PFSK-1 (cell line): ENCODE data around the gene PWWP2B.

Experiments used
- FOXP2 ChIP-seq: optimal IDR thresholded peaks from 2 replicates; pipeline ENCODE3; 2011; ENCODE audit warnings: borderline replicate concordance, control low read depth, inconsistent platforms; ENCODE audit not compliant: insufficient read depth; ENCODE audit errors: extremely low read length, extremely low read depth
- POLR2AphosphoS5 ChIP-seq: IDR thresholded peaks from 2 replicates; pipeline ENCODE4 v1.6.1; 2012; ENCODE audit warnings: low read depth, mild to moderate bottlenecking, control low read depth, low read length, moderate library complexity
- SIN3A ChIP-seq: IDR thresholded peaks from 2 replicates; pipeline ENCODE4 v1.6.1; 2012; ENCODE audit warnings: mild to moderate bottlenecking, low read length, moderate library complexity, borderline replicate concordance; ENCODE audit not compliant: insufficient read depth
- TAF1 ChIP-seq: IDR thresholded peaks from 2 replicates; pipeline ENCODE4 v1.6.1; 2012; ENCODE audit warnings: low read length, control low read depth, borderline replicate concordance; ENCODE audit not compliant: insufficient read depth
- TF ChIP-seq, protein P1 (sequence below), 2 experiments: IDR thresholded peaks; 2 replicates each; pipeline versions ENCODE4 v1.6.1 to v1.8.0; 2011 to 2012; ENCODE audit warnings: low read depth in 2 of 2, low read length in 2 of 2, control low read depth in 1 of 2, inconsistent platforms in 1 of 2, mild to moderate bottlenecking in 1 of 2, moderate library complexity in 1 of 2; ENCODE audit not compliant: insufficient read depth in 1 of 2

The PWWP2B gene

DNA sequence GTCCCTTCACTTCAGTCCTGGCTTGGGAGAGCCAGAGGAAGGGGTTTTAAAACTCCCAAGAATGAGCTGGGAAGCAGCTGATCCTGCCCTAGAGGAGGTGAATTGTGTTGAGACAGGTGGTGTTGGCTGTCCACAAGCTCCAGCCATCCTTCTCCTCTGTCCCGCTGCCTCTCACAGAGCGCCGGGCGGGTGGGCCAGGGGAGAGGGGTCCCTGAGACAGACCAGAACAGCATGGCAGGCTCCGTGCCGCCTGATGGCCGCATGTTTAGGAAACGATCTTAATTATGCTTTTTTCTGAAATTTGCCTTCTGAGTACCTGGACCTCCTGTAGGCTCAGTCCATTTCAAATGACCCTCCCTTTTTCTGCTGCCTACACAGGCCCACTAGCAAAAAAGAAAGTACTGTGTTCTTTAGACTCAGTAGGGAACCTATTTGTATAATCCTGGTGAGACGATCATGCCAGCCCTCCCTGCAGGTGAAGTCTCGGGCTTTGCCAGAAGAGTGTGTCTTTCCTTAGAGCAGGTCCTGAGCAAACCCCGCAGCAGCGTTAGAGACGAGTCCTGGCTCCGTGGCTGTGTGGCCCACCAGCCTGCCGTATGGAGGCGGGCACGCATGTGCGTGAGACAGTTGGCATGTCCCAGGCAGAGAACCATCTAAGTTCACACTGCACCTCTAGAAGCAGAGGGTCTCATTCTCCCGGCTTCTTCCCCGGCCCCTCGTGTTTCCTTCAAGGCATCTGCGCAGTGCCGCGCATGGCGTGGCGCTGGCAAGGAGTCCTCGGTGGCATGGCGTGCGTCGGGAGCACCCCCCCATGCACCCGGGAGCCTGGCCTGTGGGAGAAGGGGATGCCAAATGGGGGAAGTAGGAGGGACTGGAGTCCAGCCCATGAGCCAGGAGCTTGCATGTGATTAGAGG is 26.3 kb upstream of the PWWP2B start:
- TF ChIP-seq, protein P1, sequence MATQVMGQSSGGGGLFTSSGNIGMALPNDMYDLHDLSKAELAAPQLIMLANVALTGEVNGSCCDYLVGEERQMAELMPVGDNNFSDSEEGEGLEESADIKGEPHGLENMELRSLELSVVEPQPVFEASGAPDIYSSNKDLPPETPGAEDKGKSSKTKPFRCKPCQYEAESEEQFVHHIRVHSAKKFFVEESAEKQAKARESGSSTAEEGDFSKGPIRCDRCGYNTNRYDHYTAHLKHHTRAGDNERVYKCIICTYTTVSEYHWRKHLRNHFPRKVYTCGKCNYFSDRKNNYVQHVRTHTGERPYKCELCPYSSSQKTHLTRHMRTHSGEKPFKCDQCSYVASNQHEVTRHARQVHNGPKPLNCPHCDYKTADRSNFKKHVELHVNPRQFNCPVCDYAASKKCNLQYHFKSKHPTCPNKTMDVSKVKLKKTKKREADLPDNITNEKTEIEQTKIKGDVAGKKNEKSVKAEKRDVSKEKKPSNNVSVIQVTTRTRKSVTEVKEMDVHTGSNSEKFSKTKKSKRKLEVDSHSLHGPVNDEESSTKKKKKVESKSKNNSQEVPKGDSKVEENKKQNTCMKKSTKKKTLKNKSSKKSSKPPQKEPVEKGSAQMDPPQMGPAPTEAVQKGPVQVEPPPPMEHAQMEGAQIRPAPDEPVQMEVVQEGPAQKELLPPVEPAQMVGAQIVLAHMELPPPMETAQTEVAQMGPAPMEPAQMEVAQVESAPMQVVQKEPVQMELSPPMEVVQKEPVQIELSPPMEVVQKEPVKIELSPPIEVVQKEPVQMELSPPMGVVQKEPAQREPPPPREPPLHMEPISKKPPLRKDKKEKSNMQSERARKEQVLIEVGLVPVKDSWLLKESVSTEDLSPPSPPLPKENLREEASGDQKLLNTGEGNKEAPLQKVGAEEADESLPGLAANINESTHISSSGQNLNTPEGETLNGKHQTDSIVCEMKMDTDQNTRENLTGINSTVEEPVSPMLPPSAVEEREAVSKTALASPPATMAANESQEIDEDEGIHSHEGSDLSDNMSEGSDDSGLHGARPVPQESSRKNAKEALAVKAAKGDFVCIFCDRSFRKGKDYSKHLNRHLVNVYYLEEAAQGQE (IDR thresholded peaks at IDR 0.05; ENCODE audit: insufficient read depth in 1 of 2, low read depth in 2 of 2, low read length in 2 of 2), result no peak
- no peak for TF ChIP-seq POLR2AphosphoS5
- TF ChIP-seq TAF1, result no peak
- TF ChIP-seq FOXP2, result no peak
- TF ChIP-seq SIN3A, result no peak

DNA sequence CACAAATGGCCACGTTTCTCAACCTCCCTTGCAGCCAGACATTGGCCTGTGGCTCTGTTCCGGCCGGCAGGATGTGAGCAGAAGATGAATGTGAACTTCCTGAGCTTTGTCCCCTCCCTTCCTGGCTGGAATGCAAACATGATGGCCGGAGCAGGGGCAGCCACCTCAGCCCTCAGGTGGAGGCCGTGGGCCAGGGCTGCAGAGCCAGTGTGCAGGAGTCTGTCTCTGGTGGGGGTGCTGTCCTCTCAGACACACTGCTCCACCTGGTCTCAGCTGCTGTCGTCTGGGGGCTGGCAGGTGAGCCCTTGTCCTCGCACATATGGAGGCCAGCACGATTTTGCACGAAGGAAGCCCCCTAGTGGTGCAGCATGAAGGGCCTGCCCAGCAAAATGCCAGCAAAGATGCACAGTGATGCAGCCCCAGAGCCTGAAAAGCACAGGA is 25.3 kb upstream of the PWWP2B start:
- TF ChIP-seq POLR2AphosphoS5, result no peak
- no peak for TF ChIP-seq SIN3A
- TF ChIP-seq TAF1, result no peak
- TF ChIP-seq FOXP2, result no peak
- TF ChIP-seq, protein P1 (IDR thresholded peaks at IDR 0.05; ENCODE audit: insufficient read depth in 1 of 2, low read depth in 2 of 2, low read length in 2 of 2), result no peak

DNA sequence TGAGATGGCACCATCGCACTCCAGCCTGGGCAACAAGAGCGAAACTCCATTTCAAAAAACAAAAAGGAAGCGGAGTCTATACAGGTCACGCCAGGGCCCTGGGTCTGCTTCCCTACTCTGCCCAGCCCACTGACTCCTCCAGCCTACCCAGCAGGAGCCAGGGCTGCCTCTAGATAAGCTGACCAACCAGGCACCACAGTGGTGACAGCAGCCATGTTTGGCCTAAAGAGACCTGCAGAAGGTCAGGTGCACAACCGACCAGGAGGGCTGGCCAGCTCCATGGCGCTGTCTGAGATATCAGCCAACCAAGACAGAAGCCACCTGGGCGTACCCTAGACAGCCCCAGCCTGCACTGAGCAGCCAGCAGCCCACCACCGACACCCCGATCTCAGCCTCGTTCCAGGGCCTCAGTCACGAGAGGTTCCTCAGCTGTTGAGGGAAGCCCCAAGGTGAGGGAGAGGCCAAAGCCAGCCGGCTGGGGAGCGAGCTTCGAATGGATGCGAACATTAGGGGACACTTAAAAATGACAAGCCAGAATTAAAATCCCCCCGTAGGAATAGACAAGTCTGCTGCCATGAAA is 24.4 kb upstream of the PWWP2B start:
- TF ChIP-seq TAF1 (no peak), FOXP2 (no peak), SIN3A (no peak), POLR2AphosphoS5 (no peak)
- TF ChIP-seq, protein P1 (IDR thresholded peaks at IDR 0.05; ENCODE audit: insufficient read depth in 1 of 2, low read depth in 2 of 2, low read length in 2 of 2), result no peak

DNA sequence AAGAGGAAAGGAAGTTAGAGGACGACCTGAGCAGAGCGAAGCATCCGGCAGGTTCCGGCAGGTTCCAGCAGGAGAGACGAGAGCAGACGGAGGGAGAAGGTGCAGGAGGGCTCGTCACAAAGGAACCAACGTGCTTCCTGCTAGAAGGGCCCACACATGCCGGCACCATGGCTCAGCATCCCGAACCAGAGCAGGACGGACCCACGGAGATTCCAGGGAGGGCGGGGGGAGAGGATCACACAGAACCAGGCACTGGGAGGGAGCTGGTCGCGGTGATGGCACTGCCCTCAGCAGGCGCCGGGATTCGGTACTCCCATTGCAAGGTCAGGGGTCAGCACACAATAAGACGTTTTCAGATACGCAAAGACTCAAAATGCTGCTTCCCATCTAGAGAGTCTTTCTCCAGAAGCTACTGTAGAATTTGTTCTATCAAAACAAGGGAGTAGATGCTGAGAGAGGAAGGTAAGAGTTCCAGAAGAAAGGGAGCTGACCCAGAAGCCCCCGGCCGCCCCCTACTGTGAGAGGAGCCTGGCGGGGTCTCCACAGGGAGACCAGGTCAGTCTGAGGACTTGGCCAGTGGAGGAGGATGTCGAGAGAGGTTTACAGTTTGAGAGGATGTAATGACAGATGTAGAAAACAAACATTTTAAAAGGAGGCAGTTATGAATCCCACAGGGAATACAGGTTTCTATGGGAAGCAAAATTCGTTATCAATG is 23.6 kb upstream of the PWWP2B start:
- TF ChIP-seq SIN3A (no peak), POLR2AphosphoS5 (no peak), TAF1 (no peak), FOXP2 (no peak)
- TF ChIP-seq, protein P1 (IDR thresholded peaks at IDR 0.05; ENCODE audit: insufficient read depth in 1 of 2, low read depth in 2 of 2, low read length in 2 of 2), result no peak
